ENCODE data around the gene SLC37A3. TPM values are rescaled to one million over a fixed set of nuclear protein-coding genes. Genes with fewer than 3 reads are reported as not detected.
A peak's percentile ranks its signal among the peaks of the same experiment; 100 is the strongest.
"Not testable (repeated sequence)": the region's sequence is repeated elsewhere in the genome, so short reads cannot be mapped to it uniquely, and the experiment has no call there.

Gene SLC37A3
- total RNA-seq, 4 donors from 2014 or later, result 87.9 to 359 (median 148) TPM

GRCh38 chr7:140314573-140315480, 83.5 kb downstream of the SLC37A3 start:
- Histone ChIP-seq H3K27ac (peak overlapping the region; percentile 77 to 87), H3K27me3 (no peaks in the 10 kb centered on the region), H3K4me3 (no peak overlapping the region), H3K36me3 (no peaks in the 10 kb centered on the region), H3K9me3 (no peaks in the 10 kb centered on the region), H3K4me1 (no peaks in the 10 kb centered on the region)
- intact Hi-C loops (cut with DNase I; ENCODE audit: low total_unique reads), result no loop called here
- DNase-seq, result peak in 1 of 2 donors; percentile 18
- TF ChIP-seq POLR2A (IDR thresholded peaks at IDR 0.05), result no peak
- no peak for TF ChIP-seq CTCF (IDR thresholded peaks at IDR 0.05)

- no peak for DNase-seq
- Histone ChIP-seq H3K9me3 (no peaks in the 10 kb centered on the region), H3K4me3 (no peak overlapping the region), H3K4me1 (peaks cover 0 to 3% of the 10 kb centered on the region in 2 donors), H3K27me3 (no peaks in the 10 kb centered on the region), H3K36me3 (no peaks in the 10 kb centered on the region), H3K27ac (no peak overlapping the region)
- TF ChIP-seq CTCF (IDR thresholded peaks at IDR 0.05), result no peak
- TF ChIP-seq POLR2A (IDR thresholded peaks at IDR 0.05), result no peak
- intact Hi-C loops (cut with DNase I; ENCODE audit: low total_unique reads), result no loop called here
Measured at GRCh38 chr7:140312141-140312846, 86.0 kb downstream of the SLC37A3 start.

GRCh38 chr7:140311128-140311527, 87.2 kb downstream of the SLC37A3 start:
- DNase-seq; H3K36me3 ChIP-seq; H3K27me3 ChIP-seq; H3K9me3 ChIP-seq; H3K4me1 ChIP-seq; H3K4me3 ChIP-seq; H3K27ac ChIP-seq; intact Hi-C loops (cut with DNase I; ENCODE audit: low total_unique reads): not testable (repeated sequence)

GRCh38 chr7:140310337-140311002, 87.9 kb downstream of the SLC37A3 start:
- Histone ChIP-seq H3K4me1 (peaks cover 0 to 3% of the 10 kb centered on the region in 2 donors), H3K27me3 (no peaks in the 10 kb centered on the region), H3K36me3 (no peaks in the 10 kb centered on the region), H3K4me3 (no peak overlapping the region), H3K9me3 (no peaks in the 10 kb centered on the region), H3K27ac (no peak overlapping the region)
- no peak for DNase-seq
- intact Hi-C loops (cut with DNase I; ENCODE audit: low total_unique reads), result no loop called here
- TF ChIP-seq POLR2A (IDR thresholded peaks at IDR 0.05), result no peak
- no peak for TF ChIP-seq CTCF (IDR thresholded peaks at IDR 0.05)

- DNase-seq, result no peak
- no peaks in the 10 kb centered on the region for H3K9me3 ChIP-seq
- H3K27ac ChIP-seq, result peak overlapping the region; percentile 31 to 66
- intact Hi-C loops (cut with DNase I; ENCODE audit: low total_unique reads), result no loop called here
- H3K4me3 ChIP-seq, result no peak overlapping the region
- H3K27me3 ChIP-seq, result no peaks in the 10 kb centered on the region
- no peaks in the 10 kb centered on the region for H3K36me3 ChIP-seq
- no peak for TF ChIP-seq CTCF (IDR thresholded peaks at IDR 0.05)
- TF ChIP-seq POLR2A (IDR thresholded peaks at IDR 0.05), result no peak
- peaks cover 0 to 3% of the 10 kb centered on the region in 2 donors for H3K4me1 ChIP-seq
Measured at GRCh38 chr7:140308060-140308459, 90.3 kb downstream of the SLC37A3 start.

Data from uterus (tissue), 4 donors.